Stromal cell of bone marrow (primary cell): ENCODE data around the gene MOCS3.
A peak's percentile ranks its signal among the peaks of the same experiment; 100 is the strongest.

Experiments used
- DNase-seq: peaks from one replicate; pipeline ENCODE4 v3.0.0-alpha.2; 2012; ENCODE audit warnings: low read depth

The MOCS3 gene

GRCh38 chr20:51012357-51012756, 53.7 kb downstream of the MOCS3 start:
- peak; percentile 33 for DNase-seq
